ENCODE measurements around the gene TNS3.

DNA sequence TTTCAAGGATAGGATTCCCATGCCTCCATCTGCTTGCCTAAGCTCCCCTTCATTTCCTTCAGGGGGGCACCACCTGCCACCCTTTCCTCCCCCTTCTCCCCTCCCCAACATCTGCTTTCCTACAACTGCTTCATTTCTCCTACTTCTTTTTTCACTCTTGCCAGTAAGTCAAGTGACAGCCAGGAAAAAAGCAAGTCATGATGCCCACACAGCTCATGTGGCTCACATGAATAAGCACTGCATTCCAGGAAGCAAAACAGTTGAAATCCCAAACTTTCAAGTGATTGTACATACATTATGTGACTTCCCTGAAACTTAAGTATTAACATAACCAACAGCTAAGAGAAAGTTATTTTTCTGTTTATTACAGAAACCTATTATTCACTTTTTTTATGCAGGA lies 78.6 kb downstream of the TNS3 start:
- TF ChIP-seq EZH2 (IDR thresholded peaks at IDR 0.05): no peak
- TF ChIP-seq POLR2AphosphoS5 (IDR thresholded peaks at IDR 0.05; ENCODE audit: borderline replicate concordance, low read depth, low read length): no peak
